Neural crest cell (in vitro differentiated cells): ENCODE data around the gene ZNF787. TPM values are rescaled to one million over a fixed set of nuclear protein-coding genes. Genes with fewer than 3 reads are reported as not detected.

Source experiments
- DNase-seq: peaks from one replicate; pipeline ENCODE4 v3.0.0; 2021; ENCODE audit warnings: low read depth, mixed read lengths, low spot score
- H3K27ac Mint-ChIP-seq: one replicate; pipeline ENCODE4 v1.8.0; 2021; ENCODE audit warnings: mild to moderate bottlenecking, mixed read lengths; ENCODE audit not compliant: unreplicated experiment
- H3K27me3 Mint-ChIP-seq: 2 replicates; pipeline ENCODE4 v1.8.0; 2021; ENCODE audit warnings: low read depth, mild to moderate bottlenecking, mixed read lengths
- H3K36me3 Mint-ChIP-seq: 2 replicates; pipeline ENCODE4 v1.8.0; 2021; ENCODE audit warnings: low read depth, mild to moderate bottlenecking, mixed read lengths
- H3K4me1 Mint-ChIP-seq: 2 replicates; pipeline ENCODE4 v1.8.0; 2021; ENCODE audit warnings: mixed read lengths
- H3K4me3 Mint-ChIP-seq: one replicate; pipeline ENCODE4 v1.8.0; 2021; ENCODE audit warnings: mild to moderate bottlenecking, mixed read lengths
- H3K9me3 Mint-ChIP-seq: 2 replicates; pipeline ENCODE4 v1.8.0; 2021; ENCODE audit warnings: mixed read lengths
- total RNA-seq: library from RNA; stranded (reverse); gene quantifications from 2 replicates; pipeline ENCODE4 v1.2.1, GENCODE V29; 2021
- TF ChIP-seq, protein P1 (sequence below): fragments of 200-600 bp; sonication (generic); conservative IDR thresholded peaks from 2 replicates; pipeline ENCODE4 v1.5.0; 2021; ENCODE audit warnings: antibody characterized with exemption, mild to moderate bottlenecking

Gene ZNF787
- total RNA-seq, 1 donor from 2014 or later = 48.1 TPM

GRCh38 chr19:56142897-56143434 is 21.9 kb upstream of the ZNF787 start:
- H3K27me3 Mint-ChIP-seq = no peaks in the 10 kb centered on the region
- H3K36me3 Mint-ChIP-seq = no peaks in the 10 kb centered on the region
- no peak overlapping the region for H3K27ac Mint-ChIP-seq
- H3K4me3 Mint-ChIP-seq = peak overlapping the region; percentile 88
- peaks cover 37% of the 10 kb centered on the region for H3K4me1 Mint-ChIP-seq
- TF ChIP-seq, protein P1, sequence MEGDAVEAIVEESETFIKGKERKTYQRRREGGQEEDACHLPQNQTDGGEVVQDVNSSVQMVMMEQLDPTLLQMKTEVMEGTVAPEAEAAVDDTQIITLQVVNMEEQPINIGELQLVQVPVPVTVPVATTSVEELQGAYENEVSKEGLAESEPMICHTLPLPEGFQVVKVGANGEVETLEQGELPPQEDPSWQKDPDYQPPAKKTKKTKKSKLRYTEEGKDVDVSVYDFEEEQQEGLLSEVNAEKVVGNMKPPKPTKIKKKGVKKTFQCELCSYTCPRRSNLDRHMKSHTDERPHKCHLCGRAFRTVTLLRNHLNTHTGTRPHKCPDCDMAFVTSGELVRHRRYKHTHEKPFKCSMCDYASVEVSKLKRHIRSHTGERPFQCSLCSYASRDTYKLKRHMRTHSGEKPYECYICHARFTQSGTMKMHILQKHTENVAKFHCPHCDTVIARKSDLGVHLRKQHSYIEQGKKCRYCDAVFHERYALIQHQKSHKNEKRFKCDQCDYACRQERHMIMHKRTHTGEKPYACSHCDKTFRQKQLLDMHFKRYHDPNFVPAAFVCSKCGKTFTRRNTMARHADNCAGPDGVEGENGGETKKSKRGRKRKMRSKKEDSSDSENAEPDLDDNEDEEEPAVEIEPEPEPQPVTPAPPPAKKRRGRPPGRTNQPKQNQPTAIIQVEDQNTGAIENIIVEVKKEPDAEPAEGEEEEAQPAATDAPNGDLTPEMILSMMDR = no peak
- no peaks in the 10 kb centered on the region for H3K9me3 Mint-ChIP-seq
- no peak for DNase-seq

GRCh38 chr19:56142087-56142787 is 21.1 kb upstream of the ZNF787 start:
- no peaks in the 10 kb centered on the region for H3K9me3 Mint-ChIP-seq
- peaks cover 37% of the 10 kb centered on the region for H3K4me1 Mint-ChIP-seq
- H3K4me3 Mint-ChIP-seq = peak overlapping the region; percentile 88
- H3K27ac Mint-ChIP-seq = no peak overlapping the region
- TF ChIP-seq, protein P1 = no peak
- H3K36me3 Mint-ChIP-seq = no peaks in the 10 kb centered on the region
- no peaks in the 10 kb centered on the region for H3K27me3 Mint-ChIP-seq
- no peak for DNase-seq

- Mint-ChIP-seq H3K36me3 (no peaks in the 10 kb centered on the region), H3K27me3 (no peaks in the 10 kb centered on the region), H3K4me3 (peak overlapping the region; percentile 92), H3K4me1 (peaks cover 37% of the 10 kb centered on the region), H3K27ac (no peak overlapping the region), H3K9me3 (no peaks in the 10 kb centered on the region)
- TF ChIP-seq, protein P1 = no peak
- no peak for DNase-seq
Observed at GRCh38 chr19:56141417-56141993, 20.4 kb upstream of the ZNF787 start.

- peaks cover 43% of the 10 kb centered on the region for H3K4me1 Mint-ChIP-seq
- H3K27me3 Mint-ChIP-seq = no peaks in the 10 kb centered on the region
- peak within 1 kb of the TSS; percentile 87 for H3K27ac Mint-ChIP-seq
Observed at GRCh38 chr19:56140583-56141416, 19.7 kb upstream of the ZNF787 start, which contains the start of gene ZNF444. ZNF444 (plus strand) TSS chr19:56141287; CDS start chr19:56146912, 5,625 bp downstream.

More at GRCh38 chr19:56140583-56141416, 19.7 kb upstream of the ZNF787 start, which contains the start of gene ZNF444:
- TF ChIP-seq, protein P1 = no peak
- Mint-ChIP-seq H3K9me3 (no peaks in the 10 kb centered on the region), H3K36me3 (no peaks in the 10 kb centered on the region), H3K4me3 (peak within 1 kb of the TSS; percentile 92)
- DNase-seq = peak; percentile 97
